ENCODE data around the gene PSORS1C1. TPM values are rescaled to one million over a fixed set of nuclear protein-coding genes. Genes with fewer than 3 reads are reported as not detected.

The PSORS1C1 gene
- polyA plus RNA-seq, 3 donors from 2014 or later: not detected

Other genes with a start within 250 kb of the PSORS1C1 start
- 1 to 10 TPM in 1 of 3 donors, under 1 TPM in 1, not detected in 1; 0.41 to 1.1 TPM for gene DDR1, start 230.3 kb upstream of the PSORS1C1 start, polyA plus RNA-seq
- 10 to 100 TPM in 1 of 3 donors, 1 to 10 TPM in 1, not detected in 1; 6.3 to 10.2 TPM for gene GTF2H4, start 206.6 kb upstream of the PSORS1C1 start, polyA plus RNA-seq
- 10 to 100 TPM; 12.0 to 17.5 (median 12.6) TPM for gene VARS2, start 200.6 kb upstream of the PSORS1C1 start, polyA plus RNA-seq
- not detected for gene SFTA2, start 182.6 kb upstream of the PSORS1C1 start, polyA plus RNA-seq
- gene MUCL3, start 173.8 kb upstream of the PSORS1C1 start, polyA plus RNA-seq: not detected
- not detected for gene MUC21, start 131.1 kb upstream of the PSORS1C1 start, polyA plus RNA-seq
- gene MUC22, start 104.3 kb upstream of the PSORS1C1 start, polyA plus RNA-seq: not detected
- gene C6orf15, start 2.2 kb upstream of the PSORS1C1 start, polyA plus RNA-seq: not detected
- gene CDSN, start 5.6 kb downstream of the PSORS1C1 start, polyA plus RNA-seq: not detected
- gene PSORS1C2, start 24.3 kb downstream of the PSORS1C1 start, polyA plus RNA-seq: not detected
- gene CCHCR1, start 43.0 kb downstream of the PSORS1C1 start, polyA plus RNA-seq: 1 to 10 TPM in 2 of 3 donors, under 1 TPM in 1; 0.42 to 6.1 (median 4.8) TPM
- 10 to 100 TPM in 2 of 3 donors, 1 to 10 TPM in 1; 9.4 to 13.7 (median 12.7) TPM for gene TCF19, start 43.8 kb downstream of the PSORS1C1 start, polyA plus RNA-seq
- gene POU5F1, start 55.9 kb downstream of the PSORS1C1 start, polyA plus RNA-seq: under 1 TPM in 1 of 3 donors, not detected in 2; 0.15 TPM
- gene HLA-C, start 157.3 kb downstream of the PSORS1C1 start, polyA plus RNA-seq: 1,000 to 10,000 TPM; 2,339 to 4,766 (median 4,197) TPM
- gene HLA-B, start 242.4 kb downstream of the PSORS1C1 start, polyA plus RNA-seq: over 10,000 TPM in 2 of 3 donors, 1,000 to 10,000 TPM in 1; 9,643 to 11,927 (median 10,594) TPM